ENCODE data around the gene ZC3H12A. TPM values are rescaled to one million over a fixed set of nuclear protein-coding genes. Genes with fewer than 3 reads are reported as not detected.
A peak's percentile ranks its signal among the peaks of the same experiment; 100 is the strongest.

The ZC3H12A gene
- total RNA-seq, 2 experiments from 2014 or later: 164 to 165 TPM

DNA sequence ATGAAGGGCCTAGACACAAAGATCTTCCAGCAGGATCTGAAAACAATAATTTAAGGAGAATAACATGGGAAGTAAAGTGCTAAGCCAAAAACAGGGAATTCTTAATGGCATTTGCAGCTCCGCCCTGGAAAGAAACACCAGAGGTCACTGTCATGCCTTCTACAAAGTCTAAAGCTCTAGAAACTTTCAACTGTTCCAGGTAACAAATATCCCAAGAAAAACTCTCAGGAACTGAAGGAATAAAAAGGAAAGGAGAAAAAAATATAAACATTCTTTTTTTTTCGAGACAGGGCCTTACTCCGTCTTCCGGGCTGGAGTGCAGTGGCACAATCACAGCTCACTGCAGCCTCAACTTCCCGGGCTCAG, 13.2 kb downstream of the ZC3H12A start:
- H3K27ac ChIP-seq (ENCODE audit: low read depth in 1 of 2, low read length in 2 of 2): peak overlapping the region in 1 of 2 donors; percentile 14
- POLR2A ChIA-PET: interaction anchor here (0.8 to 7.8 kb wide), 8 partner anchors 13 to 194 kb away, joined by 3 to 136 read pairs (median 7); partner anchors contain the start of genes MEAF6 and ZC3H12A

DNA sequence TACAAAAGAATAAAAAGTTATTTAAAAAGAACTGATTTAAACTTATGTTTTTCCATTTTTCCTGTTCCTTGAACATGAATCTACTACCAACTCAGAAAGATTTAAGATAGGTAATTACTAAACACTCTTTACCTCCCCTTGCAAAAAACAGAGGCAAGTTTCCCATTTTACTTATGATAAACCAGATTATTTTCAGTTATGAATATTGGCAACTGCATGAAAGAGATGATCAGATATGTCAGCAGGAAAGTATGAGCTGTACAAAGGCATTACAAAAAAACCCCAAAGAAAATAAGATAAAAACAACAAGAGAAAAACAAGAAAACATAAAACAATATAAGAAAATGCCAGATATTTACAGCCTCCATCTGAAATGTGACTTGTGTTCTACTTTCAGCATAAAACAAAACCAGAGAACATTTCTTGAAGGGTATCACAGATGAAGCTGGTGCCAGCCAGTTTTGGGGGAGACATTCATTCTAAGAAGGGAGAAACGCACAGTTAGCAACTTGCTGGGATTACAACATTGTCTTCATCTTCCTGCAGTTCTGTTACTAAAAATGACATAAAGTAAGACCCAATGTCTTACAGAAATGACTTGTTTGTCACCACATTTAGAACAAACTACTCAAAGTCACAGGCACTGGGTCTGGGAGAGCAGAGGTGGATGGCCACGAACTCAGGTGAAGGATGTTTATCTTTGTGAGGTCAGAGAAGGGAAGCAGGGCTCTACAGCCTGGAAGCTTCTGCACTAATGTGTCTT, 19.1 kb downstream of the ZC3H12A start:
- no peaks in the 10 kb centered on the region for H3K9me3 ChIP-seq (ENCODE audit: control insufficient read depth in 1 of 2, insufficient read depth in 1 of 2, low read length in 2 of 2)
- no peak for DNase-seq
- no peaks in the 10 kb centered on the region for H3K27me3 ChIP-seq (ENCODE audit: control insufficient read depth in 1 of 2, insufficient read depth in 2 of 2, low read length in 2 of 2)
- H3K27ac ChIP-seq (ENCODE audit: low read depth in 1 of 2, low read length in 2 of 2): no peak overlapping the region
- no peak overlapping the region for H3K4me3 ChIP-seq (ENCODE audit: low read length)
- ATAC-seq (ENCODE audit: poor library complexity): no peak
- no peak overlapping the region for H3K4me3 Mint-ChIP-seq
- TF ChIP-seq, protein P1, sequence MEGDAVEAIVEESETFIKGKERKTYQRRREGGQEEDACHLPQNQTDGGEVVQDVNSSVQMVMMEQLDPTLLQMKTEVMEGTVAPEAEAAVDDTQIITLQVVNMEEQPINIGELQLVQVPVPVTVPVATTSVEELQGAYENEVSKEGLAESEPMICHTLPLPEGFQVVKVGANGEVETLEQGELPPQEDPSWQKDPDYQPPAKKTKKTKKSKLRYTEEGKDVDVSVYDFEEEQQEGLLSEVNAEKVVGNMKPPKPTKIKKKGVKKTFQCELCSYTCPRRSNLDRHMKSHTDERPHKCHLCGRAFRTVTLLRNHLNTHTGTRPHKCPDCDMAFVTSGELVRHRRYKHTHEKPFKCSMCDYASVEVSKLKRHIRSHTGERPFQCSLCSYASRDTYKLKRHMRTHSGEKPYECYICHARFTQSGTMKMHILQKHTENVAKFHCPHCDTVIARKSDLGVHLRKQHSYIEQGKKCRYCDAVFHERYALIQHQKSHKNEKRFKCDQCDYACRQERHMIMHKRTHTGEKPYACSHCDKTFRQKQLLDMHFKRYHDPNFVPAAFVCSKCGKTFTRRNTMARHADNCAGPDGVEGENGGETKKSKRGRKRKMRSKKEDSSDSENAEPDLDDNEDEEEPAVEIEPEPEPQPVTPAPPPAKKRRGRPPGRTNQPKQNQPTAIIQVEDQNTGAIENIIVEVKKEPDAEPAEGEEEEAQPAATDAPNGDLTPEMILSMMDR (IDR thresholded peaks at IDR 0.05): no peak
- no peaks in the 10 kb centered on the region for H3K27me3 Mint-ChIP-seq
- H3K36me3 ChIP-seq (ENCODE audit: insufficient read depth, low read length): peaks cover 74% of the 10 kb centered on the region
- intact Hi-C loops (cut with DNase I, micrococcal nuclease): no loop called here
- CTCF ChIA-PET: interaction anchor here (1.2 kb wide), 1 partner anchor 20 kb away, joined by 3 read pairs; no protein-coding TSS in a partner anchor
- POLR2A ChIA-PET: no interaction called here
- peaks cover 16% of the 10 kb centered on the region for H3K4me1 Mint-ChIP-seq (ENCODE audit: low read depth)
- H3K27ac Mint-ChIP-seq: peak overlapping the region; percentile 32
- H3K36me3 Mint-ChIP-seq (ENCODE audit: low read depth): peaks cover 68% of the 10 kb centered on the region
- no peaks in the 10 kb centered on the region for H3K9me3 Mint-ChIP-seq
- no peaks in the 10 kb centered on the region for H3K4me1 ChIP-seq (ENCODE audit: insufficient read depth, low read length)

More for the DNA sequence above, 13.2 kb downstream of the ZC3H12A start:
- H3K4me1 ChIP-seq (ENCODE audit: insufficient read depth, low read length): peaks cover 18% of the 10 kb centered on the region
- no peaks in the 10 kb centered on the region for H3K9me3 ChIP-seq (ENCODE audit: control insufficient read depth in 1 of 2, insufficient read depth in 1 of 2, low read length in 2 of 2)
- Mint-ChIP-seq H3K4me1 (ENCODE audit: low read depth) (peaks cover 18% of the 10 kb centered on the region), H3K9me3 (no peaks in the 10 kb centered on the region), H3K27ac (peak overlapping the region; percentile 84), H3K36me3 (ENCODE audit: low read depth) (peaks cover 64% of the 10 kb centered on the region), H3K27me3 (no peaks in the 10 kb centered on the region), H3K4me3 (no peak overlapping the region)
- no peak overlapping the region for H3K4me3 ChIP-seq (ENCODE audit: low read length)
- ATAC-seq (ENCODE audit: poor library complexity) (no peak), DNase-seq (no peak)
- intact Hi-C loops (cut with DNase I, micrococcal nuclease): loop anchor here (1.0 to 2.0 kb wide), 3 partner anchors 32 to 195 kb away; no protein-coding TSS in a partner anchor
- TF ChIP-seq, protein P1 (IDR thresholded peaks at IDR 0.05): peak; percentile 57
- CTCF ChIA-PET: interaction anchor here (0.6 to 7.2 kb wide), 20 partner anchors 9 to 372 kb away, joined by 3 to 120 read pairs (median 6); partner anchors contain the start of genes MEAF6, MTF1 and ZC3H12A
- peaks cover 58% of the 10 kb centered on the region for H3K36me3 ChIP-seq (ENCODE audit: insufficient read depth, low read length)
- no peaks in the 10 kb centered on the region for H3K27me3 ChIP-seq (ENCODE audit: control insufficient read depth in 1 of 2, insufficient read depth in 2 of 2, low read length in 2 of 2)

DNA sequence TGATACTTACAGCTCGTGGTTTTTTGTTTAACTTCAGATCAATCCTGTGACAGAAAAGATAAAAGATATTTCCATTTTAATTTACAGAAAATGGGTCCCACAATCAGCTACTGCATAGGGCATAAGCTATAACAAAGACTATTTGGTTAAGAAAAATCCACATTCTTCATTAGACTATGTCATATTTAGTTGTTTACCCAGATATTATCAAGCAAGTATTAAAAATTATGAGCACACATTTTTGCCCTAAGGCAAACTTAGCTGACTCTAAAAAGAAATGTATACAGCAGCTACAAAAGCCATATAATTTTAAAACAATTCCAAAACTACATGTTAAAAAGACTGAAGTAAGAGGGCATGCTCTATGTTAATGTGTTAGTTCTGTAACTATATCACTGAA, 21.5 kb downstream of the ZC3H12A start:
- Histone ChIP-seq H3K4me1 (ENCODE audit: insufficient read depth, low read length) (no peaks in the 10 kb centered on the region), H3K36me3 (ENCODE audit: insufficient read depth, low read length) (peaks cover 76% of the 10 kb centered on the region), H3K9me3 (ENCODE audit: control insufficient read depth in 1 of 2, insufficient read depth in 1 of 2, low read length in 2 of 2) (no peaks in the 10 kb centered on the region), H3K27ac (ENCODE audit: low read depth in 1 of 2, low read length in 2 of 2) (no peak overlapping the region), H3K27me3 (ENCODE audit: control insufficient read depth in 1 of 2, insufficient read depth in 2 of 2, low read length in 2 of 2) (no peaks in the 10 kb centered on the region), H3K4me3 (ENCODE audit: low read length) (no peak overlapping the region)
- ChIA-PET POLR2A (interaction anchor here (1.1 to 3.0 kb wide), 2 partner anchors 17 to 19 kb away, joined by 3 to 8 read pairs; partner anchors contain the start of gene MEAF6), CTCF (interaction anchor here (0.6 to 3.4 kb wide), 6 partner anchors 9 to 38 kb away, joined by 3 to 14 read pairs (median 4); partner anchors contain the start of gene MEAF6)
- intact Hi-C loops (cut with DNase I, micrococcal nuclease): no loop called here
- TF ChIP-seq, protein P1 (IDR thresholded peaks at IDR 0.05): no peak
- H3K36me3 Mint-ChIP-seq (ENCODE audit: low read depth): peaks cover 73% of the 10 kb centered on the region
- H3K4me3 Mint-ChIP-seq: no peak overlapping the region
- ATAC-seq (ENCODE audit: poor library complexity) (no peak), DNase-seq (no peak)
- H3K4me1 Mint-ChIP-seq (ENCODE audit: low read depth): peaks cover 22% of the 10 kb centered on the region
- no peaks in the 10 kb centered on the region for H3K9me3 Mint-ChIP-seq
- no peaks in the 10 kb centered on the region for H3K27me3 Mint-ChIP-seq
- H3K27ac Mint-ChIP-seq: peak overlapping the region; percentile 17

Data from CD4-positive, alpha-beta T cell (primary cell).